GM18508 (cell line): ENCODE results near the gene GAD2.

Experiments used
- ATAC-seq: cut with Tn5 transposase; IDR thresholded peaks from one replicate; pipeline ENCODE4 v1.9.1; 2021; ENCODE audit warnings: moderate number of reproducible peaks; ENCODE audit not compliant: insufficient read depth, unreplicated experiment

GAD2 gene

DNA sequence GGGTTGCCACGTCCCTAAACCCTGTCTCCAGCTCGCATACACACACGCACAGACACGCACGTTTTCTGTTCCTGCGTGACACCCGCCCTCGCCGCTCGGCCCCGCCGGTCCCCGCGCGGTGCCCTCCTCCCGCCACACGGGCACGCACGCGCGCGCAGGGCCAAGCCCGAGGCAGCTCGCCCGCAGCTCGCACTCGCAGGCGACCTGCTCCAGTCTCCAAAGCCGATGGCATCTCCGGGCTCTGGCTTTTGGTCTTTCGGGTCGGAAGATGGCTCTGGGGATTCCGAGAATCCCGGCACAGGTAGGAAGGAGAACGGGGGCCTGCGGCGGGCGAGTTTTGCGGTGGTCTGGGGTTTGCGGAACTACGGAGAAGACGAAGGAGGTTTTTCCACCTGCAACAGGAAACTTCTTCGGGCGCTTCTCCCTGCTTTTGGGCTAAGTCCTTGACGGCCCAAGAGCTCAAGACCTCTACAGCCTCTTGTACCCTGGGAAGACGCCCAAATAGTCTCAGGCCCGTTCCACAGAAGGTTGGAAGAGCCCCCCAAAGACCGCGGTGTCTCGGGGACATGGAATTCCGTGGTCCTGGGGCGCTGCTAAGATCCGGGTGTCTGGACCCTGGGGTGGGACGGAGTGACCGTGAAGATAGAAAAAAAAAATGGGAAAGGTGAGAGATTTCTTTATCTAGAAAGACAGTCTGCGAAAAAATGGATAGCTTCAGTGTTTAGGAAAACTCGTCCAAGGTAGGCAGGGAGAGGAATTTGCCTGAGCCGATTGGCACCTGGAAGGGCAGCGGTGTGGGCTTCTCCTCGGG lies at the start of gene GAD2:
Gene GAD2 (plus strand): TSS at position 190 of the 811 bp plus-strand sequence. CDS start 36 bp downstream, at position 226.
- ATAC-seq: no peak

DNA sequence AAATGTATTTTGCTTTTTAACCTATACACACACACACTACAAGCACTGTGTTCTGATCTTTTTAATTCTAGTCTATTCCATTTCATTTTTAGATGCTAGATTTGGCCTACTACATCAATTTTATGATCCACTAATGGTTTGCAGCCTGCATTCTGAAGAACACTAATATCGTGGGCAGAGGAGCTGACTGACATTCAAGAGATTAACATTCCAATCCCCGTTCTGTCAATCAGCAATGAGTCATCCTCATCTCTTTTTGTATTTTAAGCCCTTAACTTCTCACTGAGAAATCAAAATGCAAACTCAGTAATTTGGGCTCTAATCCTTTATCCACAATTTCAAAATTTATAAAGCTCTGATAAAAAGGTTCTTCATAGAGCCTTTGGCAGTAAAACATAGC lies 47.1 kb upstream of the GAD2 start:
- ATAC-seq: no peak

DNA sequence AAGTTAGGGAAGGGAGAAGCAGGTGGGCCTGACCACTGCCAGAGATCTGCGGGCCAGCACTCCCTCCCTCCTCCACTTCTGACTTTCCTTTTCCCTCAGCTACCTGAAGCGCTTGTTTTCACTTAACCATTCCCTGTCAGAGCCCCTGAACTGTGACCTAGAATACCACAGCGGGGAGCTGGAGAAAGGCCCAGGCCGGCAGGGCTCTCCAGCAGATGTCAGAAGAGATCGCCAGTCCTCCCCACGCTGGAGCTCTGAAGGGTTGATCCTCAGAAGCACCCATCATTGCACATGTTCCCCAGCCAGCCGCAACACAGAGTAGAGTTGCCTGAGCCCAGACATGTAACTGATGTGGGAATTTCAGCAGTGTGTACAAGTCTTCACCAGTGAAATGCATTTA lies 44.4 kb upstream of the GAD2 start:
- no peak for ATAC-seq

DNA sequence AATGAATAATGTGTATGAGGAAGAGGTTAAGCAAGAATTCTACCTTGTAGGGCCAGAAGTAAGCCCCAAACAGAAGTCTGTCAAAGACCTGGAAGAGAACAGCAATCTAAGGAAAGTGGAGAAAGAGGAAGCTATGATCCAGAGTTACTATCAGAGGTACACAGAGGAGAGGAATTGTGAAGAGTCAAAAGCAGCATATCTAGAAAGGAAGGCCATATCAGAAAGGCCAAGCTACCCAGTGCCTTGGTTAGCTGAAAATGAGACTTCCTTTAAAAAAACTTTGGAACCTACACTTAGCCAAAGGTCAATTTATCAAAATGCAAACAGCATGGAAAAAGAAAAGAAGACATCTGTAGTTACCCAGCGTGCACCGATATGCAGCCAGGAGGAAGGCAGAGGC lies 42.7 kb upstream of the GAD2 start:
- ATAC-seq: no peak

DNA sequence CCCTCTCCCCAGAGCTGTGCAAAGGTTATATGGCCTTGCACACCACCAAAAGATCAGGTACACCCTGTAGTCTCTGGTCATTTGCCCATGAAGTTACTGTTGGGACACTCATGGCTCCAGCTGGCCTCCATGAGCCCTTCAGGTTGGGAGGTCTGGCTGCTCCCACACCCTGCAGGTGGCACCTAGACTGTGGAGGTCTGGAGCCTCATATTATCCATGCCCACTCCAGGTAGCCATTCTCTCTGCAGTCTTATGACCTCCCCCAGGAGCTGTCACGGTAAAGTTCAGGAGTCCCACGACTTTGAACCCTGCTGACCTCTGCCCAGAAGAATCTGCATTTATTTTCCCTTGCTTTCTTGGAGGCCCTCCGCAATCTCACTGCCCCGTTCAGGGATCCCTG lies 39.2 kb upstream of the GAD2 start:
- ATAC-seq: no peak

DNA sequence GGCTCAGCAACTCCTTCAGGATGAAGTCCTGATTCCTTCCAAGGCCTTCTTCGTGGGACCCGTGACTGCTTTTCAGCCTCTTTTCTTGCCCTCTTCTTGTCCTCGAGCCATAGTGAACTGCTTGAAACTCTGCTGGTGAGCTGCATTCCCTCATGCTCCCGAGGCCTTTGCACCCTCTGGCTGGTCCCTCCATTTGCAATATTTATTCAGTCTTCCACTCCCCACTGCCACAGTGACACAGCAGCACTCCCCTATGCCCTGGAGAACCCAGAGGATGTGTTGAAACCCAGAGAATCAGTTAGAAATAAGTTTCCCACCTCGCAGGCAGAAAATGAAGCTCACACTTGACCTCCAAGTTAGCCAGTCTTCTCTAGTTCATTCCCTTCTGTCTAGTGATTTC lies 22.3 kb upstream of the GAD2 start:
- ATAC-seq: no peak

DNA sequence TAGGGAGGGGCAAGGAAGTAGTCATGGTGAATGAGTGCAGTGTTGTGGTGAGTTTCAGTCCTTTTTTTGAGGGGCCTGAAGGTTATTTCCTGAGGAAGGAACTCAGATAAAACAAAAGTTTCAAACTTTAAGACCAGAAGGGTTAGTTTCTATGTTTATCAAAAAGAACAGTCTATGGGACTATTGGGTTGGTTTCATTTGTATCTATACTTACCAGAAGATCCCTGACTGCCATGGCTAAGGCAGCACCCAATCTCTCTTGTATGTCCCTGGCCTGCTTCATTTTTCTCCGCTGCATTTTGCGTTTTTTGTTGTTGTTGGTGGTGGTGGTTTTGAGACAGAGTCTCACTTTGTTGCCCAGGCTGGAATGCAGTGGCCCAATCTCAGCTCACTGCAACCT lies 19.3 kb upstream of the GAD2 start:
- ATAC-seq: no peak

DNA sequence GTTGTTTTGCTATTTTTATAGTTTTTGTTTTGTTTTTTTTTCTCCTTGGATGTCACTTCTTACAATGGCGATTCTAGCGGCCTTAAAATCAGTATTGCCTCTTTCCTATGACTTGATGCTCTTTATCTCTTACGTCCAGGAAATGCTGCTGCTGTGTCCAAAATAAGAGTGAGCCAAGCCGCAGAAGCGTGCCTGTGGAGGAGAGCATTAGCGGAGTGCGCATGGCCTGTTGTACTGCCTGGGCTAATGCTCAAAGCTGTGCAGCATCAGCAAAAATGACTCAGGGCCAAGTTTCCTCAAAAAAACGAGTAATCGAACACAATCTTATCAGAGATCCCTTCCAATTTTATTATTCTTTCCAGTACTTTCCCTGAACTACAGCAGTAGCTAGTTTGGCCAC lies 18.5 kb upstream of the GAD2 start:
- no peak for ATAC-seq

DNA sequence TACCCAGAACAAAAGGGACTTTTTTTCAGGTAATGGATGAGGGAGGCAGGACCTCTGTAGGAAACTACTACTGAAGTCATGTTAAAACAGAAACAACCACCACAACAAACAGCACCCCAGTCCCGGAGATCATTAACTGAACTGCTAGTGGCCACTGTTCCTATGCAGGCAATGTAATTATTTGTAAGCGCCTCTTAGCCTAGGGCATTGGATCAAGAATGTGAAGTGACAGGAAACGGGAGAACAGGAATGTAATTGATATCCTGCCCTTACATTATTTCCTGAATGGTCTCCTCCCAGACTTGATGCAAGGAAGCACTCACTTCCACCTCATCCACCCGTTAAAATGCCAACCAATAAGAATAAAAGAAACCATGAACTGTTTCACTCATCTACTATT lies 16.7 kb upstream of the GAD2 start:
- no peak for ATAC-seq

DNA sequence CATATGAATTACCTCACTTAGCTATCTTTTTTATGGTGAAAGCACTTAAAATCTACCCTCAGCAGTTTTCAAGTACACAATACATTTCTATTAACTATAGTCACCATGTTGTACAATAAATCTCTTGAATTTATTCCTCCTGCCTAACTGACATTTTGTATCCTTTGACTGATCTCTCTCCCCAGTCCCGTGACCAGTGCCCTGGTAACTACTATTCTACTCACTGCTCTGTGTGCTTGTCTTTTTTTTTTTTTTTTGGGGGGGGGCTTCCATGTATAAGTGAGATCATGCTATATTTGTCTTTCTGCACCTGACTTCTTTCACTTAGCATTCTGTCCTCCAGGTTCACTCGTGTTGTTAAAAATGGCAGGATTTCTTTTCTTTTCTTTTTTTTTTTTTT lies 11.4 kb upstream of the GAD2 start:
- ATAC-seq: no peak

DNA sequence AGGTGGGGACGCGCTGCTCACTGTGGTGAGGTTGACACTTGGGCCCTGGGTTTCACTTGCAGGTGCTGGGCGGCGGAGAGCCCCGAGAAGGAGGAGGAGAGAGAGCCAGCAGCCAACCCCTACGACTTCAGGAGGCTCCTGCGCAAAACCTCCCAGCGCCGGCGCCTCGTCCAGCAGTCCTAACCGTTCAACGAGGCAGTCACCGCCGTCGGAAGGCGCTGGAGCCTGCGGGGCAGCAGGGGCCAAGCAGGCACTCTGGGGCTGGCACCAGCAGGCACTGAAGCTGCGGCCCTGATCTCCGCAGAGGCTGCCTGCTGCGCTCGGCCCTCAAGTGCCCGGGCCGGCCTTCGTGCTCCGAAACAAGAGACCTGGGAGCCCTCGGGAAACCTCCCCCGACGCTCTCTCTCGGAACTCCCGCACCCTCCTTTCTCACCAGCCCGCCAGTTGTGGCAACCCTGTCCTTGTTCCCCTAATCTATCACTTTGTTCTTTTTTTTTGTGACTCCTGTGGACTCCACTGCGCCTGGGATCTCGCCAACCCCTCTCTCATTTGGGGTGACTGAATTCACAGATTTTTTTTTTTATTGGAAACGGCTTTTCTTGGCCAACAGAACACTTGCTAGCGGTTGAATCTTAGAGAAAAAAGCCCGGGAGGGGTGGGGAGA lies 4.7 kb upstream of the GAD2 start:
- ATAC-seq: no peak

DNA sequence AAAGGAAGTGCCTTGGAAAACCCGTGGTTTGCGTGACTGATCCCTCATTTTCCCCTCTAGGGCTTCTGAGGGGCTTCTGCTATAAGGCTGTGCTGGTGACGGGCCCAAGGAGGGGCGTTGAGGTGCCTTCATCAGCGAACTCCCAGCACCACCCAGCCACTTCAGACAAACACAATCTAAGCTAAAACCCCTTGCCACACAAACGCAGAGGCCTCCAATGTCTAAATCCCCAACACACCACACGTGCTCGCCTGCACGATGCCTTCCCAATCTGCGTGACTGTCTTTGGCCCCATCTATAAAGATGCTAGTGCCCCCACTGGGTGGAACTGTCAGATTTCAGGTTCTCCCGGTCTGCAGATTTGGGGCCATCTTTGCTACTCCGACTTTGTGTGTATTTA lies 4.1 kb upstream of the GAD2 start:
- ATAC-seq: no peak

DNA sequence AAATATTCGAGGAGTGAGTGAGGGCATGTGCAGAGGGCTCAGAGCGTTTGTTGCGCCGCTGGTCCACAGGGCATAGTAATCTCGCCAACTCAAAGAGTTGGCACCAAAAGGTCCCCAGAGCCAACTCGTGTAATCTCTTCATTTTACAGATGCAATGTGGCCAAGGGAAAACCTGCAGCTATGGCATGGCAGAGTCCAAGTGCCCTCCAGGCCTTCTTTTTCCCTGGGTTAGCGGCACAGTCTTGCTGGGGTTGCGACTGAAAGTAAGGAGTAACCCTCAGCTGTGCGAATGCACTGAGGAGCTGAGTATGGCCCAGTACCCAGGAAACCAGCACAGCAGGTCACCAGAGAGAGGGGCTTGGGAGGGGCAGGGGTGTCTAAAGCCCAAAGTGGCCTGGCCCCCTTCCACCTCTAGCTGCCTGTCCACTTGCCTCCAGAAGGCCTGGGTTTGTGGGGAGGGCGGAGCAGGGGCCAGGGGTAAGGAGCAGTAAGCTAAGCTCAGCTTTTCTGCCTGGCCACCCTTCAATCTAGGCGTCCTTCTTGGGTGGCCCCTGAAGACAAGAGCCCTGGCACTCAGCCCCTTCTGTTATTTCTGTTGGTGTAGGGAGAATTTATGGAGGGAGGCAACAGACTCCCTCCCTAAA lies 3.3 kb upstream of the GAD2 start:
- ATAC-seq: no peak

DNA sequence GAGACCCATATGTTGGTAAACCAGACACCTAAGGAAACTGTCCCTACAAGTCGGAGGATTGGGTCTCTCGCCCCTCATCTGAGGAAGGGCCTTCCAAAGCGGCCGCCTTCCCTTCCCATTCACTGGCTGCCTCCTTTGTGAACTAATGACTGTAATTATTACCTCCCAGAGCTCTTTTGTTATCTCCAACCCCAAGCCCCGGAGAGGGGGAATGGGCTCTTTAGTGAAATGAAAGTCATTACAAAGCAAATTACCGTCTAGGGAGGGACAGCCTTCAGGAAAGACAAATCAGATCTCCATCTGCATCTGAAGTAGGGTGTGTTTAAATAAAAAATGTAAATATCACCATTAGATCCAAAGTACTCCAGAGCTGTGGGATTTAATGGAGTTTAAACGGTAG lies 2.6 kb upstream of the GAD2 start:
- ATAC-seq: no peak

DNA sequence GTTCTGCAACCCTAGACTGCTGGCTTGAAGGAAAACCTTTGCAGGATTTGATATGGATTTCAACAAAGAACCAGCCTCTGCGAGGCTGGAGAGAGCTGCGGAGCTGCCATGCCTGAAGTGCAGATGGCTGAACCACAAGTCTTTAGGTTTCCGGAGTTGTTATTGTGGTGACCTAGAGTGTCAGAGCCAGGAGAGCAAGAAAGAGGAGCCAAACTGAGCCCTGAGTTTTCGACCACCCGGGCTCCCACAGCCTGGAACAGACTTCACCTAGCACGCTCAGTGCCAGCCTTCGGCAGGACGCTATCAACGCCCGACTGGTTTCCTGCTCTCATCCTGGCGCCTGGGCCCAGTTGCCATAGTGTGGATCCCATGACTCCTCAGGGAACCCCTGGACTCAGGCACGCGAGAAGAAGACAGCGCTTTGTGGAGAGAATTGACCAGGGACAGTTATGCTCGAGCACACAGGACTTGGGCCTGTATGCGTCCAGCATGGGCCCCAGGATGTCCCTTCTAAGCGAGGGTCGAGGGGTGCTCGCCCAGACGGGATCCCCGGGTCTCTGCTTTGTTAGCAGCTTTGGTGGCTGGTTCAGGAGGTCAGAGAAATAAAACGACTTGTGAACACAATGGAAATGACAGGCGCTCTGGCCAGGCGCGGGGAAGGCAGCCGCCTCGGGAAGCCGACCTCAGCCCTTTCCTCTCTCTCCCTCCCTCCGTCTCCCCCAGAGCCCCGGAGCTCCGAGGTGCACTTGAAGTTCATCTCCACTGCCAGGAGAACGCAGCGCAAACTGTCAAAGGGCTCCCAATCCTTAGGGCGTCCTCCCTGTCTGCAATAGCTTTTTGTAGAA lies 1.8 kb upstream of the GAD2 start:
- no peak for ATAC-seq

DNA sequence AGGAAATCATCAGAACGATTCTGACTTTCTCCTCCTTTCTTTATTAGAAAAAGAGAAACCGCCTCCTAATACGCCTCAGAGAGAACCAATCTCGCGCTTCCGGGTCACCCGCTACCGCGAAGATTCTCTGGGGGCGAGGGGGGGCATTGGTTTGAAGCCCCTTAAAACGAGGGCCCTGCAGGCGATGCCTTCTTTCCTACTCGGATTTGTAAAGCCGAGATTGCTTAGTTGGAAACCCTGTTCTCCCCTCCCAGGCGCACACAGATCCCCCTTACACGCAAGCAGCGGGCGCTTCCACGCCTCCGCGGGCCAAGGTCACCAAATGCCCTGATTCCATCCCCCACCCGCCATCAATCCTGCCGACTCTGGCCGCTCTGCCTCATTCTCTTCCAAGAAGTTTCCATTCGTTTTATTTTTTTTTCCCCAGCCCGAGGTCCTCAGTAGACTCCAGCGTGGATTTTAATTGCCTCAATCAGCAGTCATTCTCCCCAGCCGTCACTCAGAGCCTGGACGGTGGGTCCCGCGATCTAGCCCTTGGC lies 1.1 kb upstream of the GAD2 start:
- no peak for ATAC-seq

DNA sequence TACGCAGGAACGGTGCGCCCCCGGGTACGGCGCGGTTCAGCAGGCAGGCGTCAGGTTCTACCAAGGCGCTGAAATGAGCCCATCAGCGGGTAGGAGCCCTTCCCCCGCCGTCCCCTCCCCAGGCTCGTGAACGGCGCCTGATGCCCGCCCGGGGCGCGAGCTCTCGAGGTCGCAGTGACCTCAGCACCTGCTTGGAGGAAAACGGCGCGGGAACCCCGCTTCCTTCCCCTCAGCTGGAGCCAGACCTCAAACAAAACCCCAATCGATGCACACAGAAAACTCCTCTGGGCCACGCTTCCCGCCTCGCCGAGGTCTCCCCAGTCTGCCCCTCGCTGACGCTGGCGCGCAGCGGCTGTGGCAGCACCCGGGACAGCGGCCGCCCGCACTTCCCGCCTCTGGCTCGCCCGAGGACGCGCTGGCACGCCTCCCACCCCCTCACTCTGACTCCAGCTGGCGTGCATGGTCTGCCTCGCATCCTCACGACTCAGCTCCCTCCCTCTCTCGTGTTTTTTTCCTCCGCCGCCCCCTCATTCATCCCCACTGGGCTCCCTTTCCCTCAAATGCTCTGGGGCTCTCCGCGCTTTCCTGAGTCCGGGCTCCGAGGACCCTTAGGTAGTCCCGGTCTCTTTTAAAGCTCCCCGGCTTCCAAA lies 514 bp upstream of the GAD2 start:
- no peak for ATAC-seq

DNA sequence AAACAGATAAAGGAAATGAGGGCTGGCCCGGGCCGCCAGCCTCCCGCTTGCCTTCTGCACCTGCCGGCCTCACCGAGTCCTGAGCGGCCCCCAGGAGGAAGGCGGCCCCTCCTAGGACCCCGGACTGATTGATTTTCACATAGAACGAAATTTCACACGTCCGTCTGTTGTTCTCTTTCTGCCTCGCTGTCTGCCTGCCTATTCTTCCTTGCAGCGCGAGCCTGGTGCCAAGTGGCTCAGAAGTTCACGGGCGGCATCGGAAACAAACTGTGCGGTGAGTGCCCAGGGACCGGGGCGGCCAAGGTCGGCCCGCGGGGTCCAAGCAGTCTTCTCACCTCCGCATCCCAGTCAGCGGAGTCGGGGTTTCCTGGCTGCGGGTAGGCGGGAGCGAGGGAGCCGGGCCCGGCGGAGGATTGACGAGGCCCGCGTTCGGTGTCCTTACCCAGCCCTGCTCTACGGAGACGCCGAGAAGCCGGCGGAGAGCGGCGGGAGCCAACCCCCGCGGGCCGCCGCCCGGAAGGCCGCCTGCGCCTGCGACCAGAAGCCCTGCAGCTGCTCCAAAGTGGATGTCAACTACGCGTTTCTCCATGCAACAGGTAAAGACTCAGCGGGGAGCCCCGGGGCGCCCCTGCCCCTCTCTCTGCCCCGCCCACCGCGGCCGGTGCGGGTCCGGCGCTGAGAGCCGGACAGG lies 967 bp downstream of the GAD2 start:
- ATAC-seq: no peak

DNA sequence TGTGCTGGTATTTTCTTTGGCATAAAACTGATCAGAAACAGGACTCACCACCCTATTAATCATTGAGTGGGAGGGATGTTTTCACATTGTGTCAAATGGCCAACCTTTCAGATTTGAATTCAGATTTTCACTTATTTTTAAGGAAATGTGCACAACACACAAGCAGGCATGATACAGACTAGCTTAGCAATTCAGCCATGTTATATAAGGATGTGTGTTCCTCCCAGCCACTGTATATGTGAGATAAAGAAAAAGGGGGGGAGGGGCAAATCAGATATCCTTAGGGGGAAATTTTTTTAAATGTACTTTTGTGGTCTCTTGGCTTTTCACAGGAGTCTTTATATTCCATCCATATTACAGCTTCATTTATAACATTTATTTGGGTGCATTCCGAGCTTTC lies 3.1 kb downstream of the GAD2 start:
- no peak for ATAC-seq
